ENCODE results near the gene KLHDC8A. TPM values are rescaled to one million over a fixed set of nuclear protein-coding genes. Genes with fewer than 3 reads are reported as not detected.
A peak's percentile ranks its signal among the peaks of the same experiment; 100 is the strongest.

KLHDC8A gene
- total and polyA plus RNA-seq, 2 of the 13 experiments (the other 11 are each of a cell fraction or from before 2014, with no cell fraction given): not detected

GRCh38 chr1:205335692-205336091 lies 21.0 kb downstream of the KLHDC8A start (continued):
- no peak for TF ChIP-seq ZSCAN5A (CRISPR knock-in tag; IDR thresholded peaks at IDR 0.05; ENCODE audit: borderline replicate concordance)
- TF ChIP-seq ATF2 (CRISPR knock-in tag; IDR thresholded peaks at IDR 0.05): no peak
- TF ChIP-seq, protein P1, sequence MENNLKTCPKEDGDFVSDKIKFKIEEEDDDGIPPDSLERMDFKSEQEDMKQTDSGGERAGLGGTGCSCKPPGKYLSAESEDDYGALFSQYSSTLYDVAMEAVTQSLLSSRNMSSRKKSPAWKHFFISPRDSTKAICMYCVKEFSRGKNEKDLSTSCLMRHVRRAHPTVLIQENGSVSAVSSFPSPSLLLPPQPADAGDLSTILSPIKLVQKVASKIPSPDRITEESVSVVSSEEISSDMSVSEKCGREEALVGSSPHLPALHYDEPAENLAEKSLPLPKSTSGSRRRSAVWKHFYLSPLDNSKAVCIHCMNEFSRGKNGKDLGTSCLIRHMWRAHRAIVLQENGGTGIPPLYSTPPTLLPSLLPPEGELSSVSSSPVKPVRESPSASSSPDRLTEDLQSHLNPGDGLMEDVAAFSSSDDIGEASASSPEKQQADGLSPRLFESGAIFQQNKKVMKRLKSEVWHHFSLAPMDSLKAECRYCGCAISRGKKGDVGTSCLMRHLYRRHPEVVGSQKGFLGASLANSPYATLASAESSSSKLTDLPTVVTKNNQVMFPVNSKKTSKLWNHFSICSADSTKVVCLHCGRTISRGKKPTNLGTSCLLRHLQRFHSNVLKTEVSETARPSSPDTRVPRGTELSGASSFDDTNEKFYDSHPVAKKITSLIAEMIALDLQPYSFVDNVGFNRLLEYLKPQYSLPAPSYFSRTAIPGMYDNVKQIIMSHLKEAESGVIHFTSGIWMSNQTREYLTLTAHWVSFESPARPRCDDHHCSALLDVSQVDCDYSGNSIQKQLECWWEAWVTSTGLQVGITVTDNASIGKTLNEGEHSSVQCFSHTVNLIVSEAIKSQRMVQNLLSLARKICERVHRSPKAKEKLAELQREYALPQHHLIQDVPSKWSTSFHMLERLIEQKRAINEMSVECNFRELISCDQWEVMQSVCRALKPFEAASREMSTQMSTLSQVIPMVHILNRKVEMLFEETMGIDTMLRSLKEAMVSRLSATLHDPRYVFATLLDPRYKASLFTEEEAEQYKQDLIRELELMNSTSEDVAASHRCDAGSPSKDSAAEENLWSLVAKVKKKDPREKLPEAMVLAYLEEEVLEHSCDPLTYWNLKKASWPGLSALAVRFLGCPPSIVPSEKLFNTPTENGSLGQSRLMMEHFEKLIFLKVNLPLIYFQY (CRISPR knock-in tag; IDR thresholded peaks at IDR 0.05; ENCODE audit: borderline replicate concordance): no peak
- no peak for TF ChIP-seq U2AF2 (IDR thresholded peaks at IDR 0.05; ENCODE audit: low read depth, low read length)
- TF ChIP-seq ZNF468 (CRISPR knock-in tag; IDR thresholded peaks at IDR 0.05): no peak
- peak; percentile 11; the same call in 1 of the 2 replicates for TF ChIP-seq BCL6 (CRISPR knock-in tag; IDR thresholded peaks at IDR 0.05)
- TF ChIP-seq ELF3 (CRISPR knock-in tag; IDR thresholded peaks at IDR 0.05): 0 out of 2 replicates have a peak, but pooled peaks have one; percentile 46
- no peak for TF ChIP-seq NFE2L2 (IDR thresholded peaks at IDR 0.05; ENCODE audit: low read length)
- no peak for TF ChIP-seq ZSCAN9 (CRISPR knock-in tag; IDR thresholded peaks at IDR 0.05; ENCODE audit: borderline replicate concordance)
- TF ChIP-seq ZSCAN29 (CRISPR knock-in tag; conservative IDR thresholded peaks at IDR 0.05): no peak
- no peak for TF ChIP-seq ZNF790 (CRISPR knock-in tag; IDR thresholded peaks at IDR 0.05; ENCODE audit: borderline replicate concordance)
- TF ChIP-seq ZNF430 (CRISPR knock-in tag; IDR thresholded peaks at IDR 0.05): no peak
- TF ChIP-seq SCMH1 (CRISPR knock-in tag; IDR thresholded peaks at IDR 0.05; ENCODE audit: borderline replicate concordance): no peak
- no peak for TF ChIP-seq ZNF530 (CRISPR knock-in tag; IDR thresholded peaks at IDR 0.05; ENCODE audit: low read depth)
- TF ChIP-seq ZNF3 (CRISPR knock-in tag; IDR thresholded peaks at IDR 0.05): no peak
- no peak for TF ChIP-seq GMEB2 (CRISPR knock-in tag; IDR thresholded peaks at IDR 0.05; ENCODE audit: low read depth)
- no peak for TF ChIP-seq EZH2 (conservative IDR thresholded peaks at IDR 0.05; ENCODE audit: low read depth, low read length)
- peak; percentile 18; the same call in 1 of the 2 replicates for TF ChIP-seq SOX5 (CRISPR knock-in tag; IDR thresholded peaks at IDR 0.05; ENCODE audit: borderline replicate concordance)
- no peak for TF ChIP-seq SMAD9 (CRISPR knock-in tag; IDR thresholded peaks at IDR 0.05)
- TF ChIP-seq, protein P2, sequence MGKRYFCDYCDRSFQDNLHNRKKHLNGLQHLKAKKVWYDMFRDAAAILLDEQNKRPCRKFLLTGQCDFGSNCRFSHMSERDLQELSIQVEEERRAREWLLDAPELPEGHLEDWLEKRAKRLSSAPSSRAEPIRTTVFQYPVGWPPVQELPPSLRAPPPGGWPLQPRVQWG (CRISPR knock-in tag; IDR thresholded peaks at IDR 0.05; ENCODE audit: borderline replicate concordance, low read depth): no peak
- TF ChIP-seq CENPX (CRISPR knock-in tag; IDR thresholded peaks at IDR 0.05): no peak
- TF ChIP-seq ZNF235 (CRISPR knock-in tag; IDR thresholded peaks at IDR 0.05; ENCODE audit: borderline replicate concordance): no peak
- TF ChIP-seq GATAD1 (CRISPR knock-in tag; IDR thresholded peaks at IDR 0.05): 0 out of 2 replicates have a peak, but pooled peaks have one; percentile 23
- TF ChIP-seq ZNF678 (CRISPR knock-in tag; IDR thresholded peaks at IDR 0.05): no peak

Data from HepG2 (cell line).